Mucosa of descending colon (tissue), 3 donors: ENCODE data around the gene HES7. TPM values are rescaled to one million over a fixed set of nuclear protein-coding genes. Genes with fewer than 3 reads are reported as not detected.
A peak's percentile ranks its signal among the peaks of the same experiment; 100 is the strongest.
"Not testable (repeated sequence)": the region's sequence is repeated elsewhere in the genome, so short reads cannot be mapped to it uniquely, and the experiment has no call there.

ENCODE experiments used
- ATAC-seq: fragments of 200-7000 bp; cut with Tn5 transposase; one replicate; pipeline ENCODE4 v1.9.1; 2020; ENCODE audit warnings: mild to moderate bottlenecking, moderate library complexity
- DNase-seq, 3 donors: peaks; one replicate each; pipeline ENCODE4 v3.0.0-alpha.2; 2020
- H3K36me3 ChIP-seq: fragments of 200-600 bp; one replicate; pipeline ENCODE4 v1.8.0; 2021; ENCODE audit warnings: low read depth, mild to moderate bottlenecking
- H3K4me1 ChIP-seq: fragments of 200-600 bp; one replicate; pipeline ENCODE4 v1.8.0; 2021; ENCODE audit warnings: low read depth, mild to moderate bottlenecking
- H3K4me3 ChIP-seq: fragments of 200-600 bp; one replicate; pipeline ENCODE4 v1.8.0; 2021; ENCODE audit warnings: mild to moderate bottlenecking
- H3K9me3 ChIP-seq: fragments of 200-600 bp; one replicate; pipeline ENCODE4 v1.8.0; 2021; ENCODE audit warnings: mild to moderate bottlenecking
- intact Hi-C, 2 donors: fragments of 100-400 bp; cut with DNase I in 1 of 2; cut with micrococcal nuclease in 1 of 2; formaldehyde crosslinking; loops; one replicate each; pipeline versions ENCODE4 v1.11.0 to v1.11.1; 2022; cut with DNase I, micrococcal nuclease
- long read RNA-seq, 2 donors: library from polyadenylated mRNA; unstranded; transcript quantifications; one replicate each; pipeline ENCODE4 v2.0.0, GENCODE V29; 2019 to 2021
- total RNA-seq, 3 donors: library from RNA; stranded (reverse); fragmentation: NEBNext Ultra II Directional in 2 of 3; extraction: Animal tissue kit (Norgen Biotek cat#: 25700) in 2 of 3; gene quantifications; one replicate each; pipeline versions ENCODE4 v1.2.1 to v1.2.4, GENCODE V29; 2021 to 2023
- TF ChIP-seq, protein P1 (sequence below): fragments of 200-600 bp; IDR thresholded peaks from one replicate; pipeline ENCODE4 v1.8.0; 2022; ENCODE audit warnings: antibody characterized with exemption, mild to moderate bottlenecking
- donor health status: DM: no; HTN: no; CAD: no; lungs with moderate emphysema.
- donor health status: DM: no; HTN: no; CAD: no.
- donor health status: DM: no; HTN: yes; CAD: no.

Gene HES7
- under 1 TPM in 1 of 3 donors, not detected in 2; 0.28 TPM for total RNA-seq
- long read RNA-seq, donor 1: 0 reads
- long read RNA-seq, donor 2: 0 reads

DNA sequence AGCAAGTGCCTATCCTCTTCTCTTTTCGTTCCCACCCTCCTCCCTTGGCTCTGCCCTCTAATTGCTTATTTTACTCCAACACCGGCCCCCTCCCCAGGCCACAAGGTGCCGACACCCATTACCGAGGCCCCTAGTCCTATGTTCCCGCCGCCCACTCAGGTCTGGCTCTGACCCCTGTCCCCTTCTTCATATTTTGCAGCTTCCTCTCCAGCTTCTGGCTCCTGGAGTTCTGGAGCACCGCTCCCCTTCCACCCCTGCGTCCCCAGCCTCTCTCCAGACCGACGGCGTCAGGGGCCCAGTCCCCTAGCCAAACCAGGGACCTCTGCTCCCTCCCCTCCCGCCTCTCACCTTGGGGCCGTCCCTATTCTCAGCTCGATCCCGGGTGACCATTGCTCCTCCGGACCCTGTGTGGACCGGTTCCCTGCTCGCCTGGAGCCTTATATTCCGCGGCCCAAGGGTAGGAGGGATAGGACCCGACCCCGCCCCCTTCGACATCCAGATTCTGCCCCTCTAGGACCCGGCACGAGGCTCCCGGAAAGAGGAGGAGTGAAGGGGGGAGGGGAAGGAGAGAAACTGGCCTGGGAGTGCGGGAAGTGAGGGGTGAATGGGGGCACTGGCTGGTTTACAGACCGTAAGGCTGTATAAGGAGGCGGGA lies at the start of gene HES7:
Gene HES7 (minus strand): TSS at position 412 of the 655 bp plus-strand sequence. CDS start 22 bp downstream, at position 390.
- intact Hi-C loops: no loop called here
- TF ChIP-seq, protein P1, sequence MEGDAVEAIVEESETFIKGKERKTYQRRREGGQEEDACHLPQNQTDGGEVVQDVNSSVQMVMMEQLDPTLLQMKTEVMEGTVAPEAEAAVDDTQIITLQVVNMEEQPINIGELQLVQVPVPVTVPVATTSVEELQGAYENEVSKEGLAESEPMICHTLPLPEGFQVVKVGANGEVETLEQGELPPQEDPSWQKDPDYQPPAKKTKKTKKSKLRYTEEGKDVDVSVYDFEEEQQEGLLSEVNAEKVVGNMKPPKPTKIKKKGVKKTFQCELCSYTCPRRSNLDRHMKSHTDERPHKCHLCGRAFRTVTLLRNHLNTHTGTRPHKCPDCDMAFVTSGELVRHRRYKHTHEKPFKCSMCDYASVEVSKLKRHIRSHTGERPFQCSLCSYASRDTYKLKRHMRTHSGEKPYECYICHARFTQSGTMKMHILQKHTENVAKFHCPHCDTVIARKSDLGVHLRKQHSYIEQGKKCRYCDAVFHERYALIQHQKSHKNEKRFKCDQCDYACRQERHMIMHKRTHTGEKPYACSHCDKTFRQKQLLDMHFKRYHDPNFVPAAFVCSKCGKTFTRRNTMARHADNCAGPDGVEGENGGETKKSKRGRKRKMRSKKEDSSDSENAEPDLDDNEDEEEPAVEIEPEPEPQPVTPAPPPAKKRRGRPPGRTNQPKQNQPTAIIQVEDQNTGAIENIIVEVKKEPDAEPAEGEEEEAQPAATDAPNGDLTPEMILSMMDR: no peak
- DNase-seq: peak in 1 of 3 donors; percentile 27
- H3K36me3 ChIP-seq: no peaks in the 10 kb centered on the region
- peaks cover 62% of the 10 kb centered on the region for H3K4me1 ChIP-seq
- no peak for ATAC-seq
- no peaks in the 10 kb centered on the region for H3K9me3 ChIP-seq
- H3K4me3 ChIP-seq: no peak within 1 kb of the TSS

DNA sequence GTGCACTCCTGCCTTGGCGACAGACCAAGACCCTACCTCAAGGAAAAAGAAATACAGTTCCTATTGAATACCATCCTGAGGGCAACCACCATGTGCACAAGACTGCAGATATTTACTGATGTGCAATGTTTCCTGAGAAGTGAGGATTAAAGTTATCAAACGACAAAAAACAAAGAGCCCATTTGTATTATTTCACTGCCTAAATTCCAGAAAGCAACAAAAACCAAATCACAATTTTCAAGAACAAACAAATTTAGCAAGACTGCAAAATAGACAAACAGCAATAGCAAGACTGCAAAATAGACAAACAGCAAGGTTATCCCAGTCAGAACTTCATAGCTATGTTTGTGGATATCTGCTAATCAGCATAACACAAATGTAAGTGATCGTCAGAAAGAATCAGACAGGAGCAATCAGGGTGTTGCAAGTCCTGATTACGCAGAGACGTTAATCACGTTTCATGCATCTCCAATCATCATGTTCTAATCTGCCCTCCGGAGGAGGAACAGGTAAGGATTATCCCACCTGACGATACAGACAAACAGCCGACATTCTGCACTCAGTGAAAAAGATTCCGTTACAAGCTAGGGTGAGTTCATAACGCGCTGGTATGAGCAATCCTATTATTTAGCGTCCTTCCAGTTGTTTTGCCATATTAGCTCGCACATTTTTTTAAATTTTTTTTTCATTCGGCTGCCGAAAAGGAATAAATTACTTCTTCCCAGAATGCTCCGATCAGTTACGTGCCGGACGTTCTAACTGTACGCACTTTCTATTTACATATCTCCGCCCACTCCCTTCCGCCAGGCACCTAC lies 49.4 kb upstream of the HES7 start:
- DNase-seq: peak; percentile 67 to 88 (median 79)
- ATAC-seq: peak; percentile 87
- H3K36me3 ChIP-seq: no peaks in the 10 kb centered on the region
- TF ChIP-seq, protein P1: no peak
- H3K4me3 ChIP-seq: peak overlapping the region; percentile 14
- intact Hi-C loops: no loop called here
- no peaks in the 10 kb centered on the region for H3K9me3 ChIP-seq
- peaks cover 22% of the 10 kb centered on the region for H3K4me1 ChIP-seq

DNA sequence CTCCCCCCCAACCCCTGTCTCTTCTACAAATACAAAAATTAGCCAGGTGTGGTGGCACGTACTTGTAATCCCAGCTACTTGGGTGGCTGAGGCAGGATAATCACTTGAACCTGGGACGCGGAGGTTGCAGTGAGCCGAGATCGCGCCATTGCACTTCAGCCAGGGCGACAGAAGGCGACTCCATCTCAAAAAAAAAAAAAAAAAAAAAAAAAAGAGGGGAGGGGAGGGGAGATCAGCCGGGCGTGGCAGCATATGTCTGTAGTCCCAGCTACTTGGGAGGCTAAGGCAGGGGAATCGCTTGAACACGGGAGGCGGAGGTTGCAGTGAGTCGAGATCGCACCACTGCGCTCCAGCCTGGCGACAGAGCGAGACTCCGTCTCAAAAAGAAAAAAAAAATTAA lies 46.3 kb upstream of the HES7 start:
- ATAC-seq, intact Hi-C loops: not testable (repeated sequence)

DNA sequence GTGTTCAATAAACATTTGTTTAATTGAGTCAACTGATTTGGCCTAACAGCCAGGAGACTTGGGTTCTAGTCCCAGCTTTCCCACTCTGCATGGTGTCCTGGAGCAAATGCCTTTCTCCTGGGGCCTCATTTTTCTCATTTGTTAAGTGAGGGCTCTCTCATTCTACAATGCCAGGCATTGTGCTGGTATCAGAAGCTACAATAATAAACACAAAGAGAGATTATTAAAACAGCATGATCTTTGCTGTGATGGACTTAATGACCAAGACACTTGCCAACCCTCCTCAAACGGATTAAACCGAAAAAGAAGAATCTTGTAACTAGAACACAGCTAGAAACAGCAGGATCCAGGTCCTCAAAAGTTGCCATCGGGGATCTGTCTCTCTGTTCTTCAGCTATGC lies 43.6 kb upstream of the HES7 start:
- no peak for ATAC-seq
- TF ChIP-seq, protein P1: no peak

More for the DNA sequence above, 46.3 kb upstream of the HES7 start:
- H3K4me3 ChIP-seq, H3K36me3 ChIP-seq, H3K4me1 ChIP-seq, H3K9me3 ChIP-seq: not testable (repeated sequence)
- DNase-seq: peak in 1 of 3 donors; percentile 18

DNA sequence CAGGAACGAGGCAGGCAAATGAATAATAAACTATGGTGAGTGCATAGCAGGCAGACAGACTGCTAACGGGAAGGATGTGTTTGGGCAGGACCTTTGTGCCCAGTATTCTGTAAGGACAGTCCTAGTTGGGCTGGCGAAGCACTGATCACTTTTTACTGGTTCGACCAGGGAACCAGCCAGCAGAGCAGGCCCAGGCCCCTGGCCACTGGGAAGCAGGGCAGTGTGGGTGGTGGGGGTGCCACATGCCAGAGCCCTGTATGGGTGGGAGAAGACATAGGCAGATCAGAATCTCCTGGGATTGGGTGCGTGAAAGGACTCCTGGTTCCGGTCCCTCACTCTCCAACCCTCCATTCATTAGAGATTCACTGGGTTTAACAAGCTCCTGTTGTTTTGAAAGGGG lies 42.8 kb upstream of the HES7 start:
- Histone ChIP-seq H3K4me3 (no peak overlapping the region), H3K4me1 (peaks cover 17% of the 10 kb centered on the region), H3K36me3 (no peaks in the 10 kb centered on the region), H3K9me3 (no peaks in the 10 kb centered on the region)
- DNase-seq (peak in 2 of 3 donors; percentile 27 to 38), ATAC-seq (no peak)
- intact Hi-C loops: no loop called here
- TF ChIP-seq, protein P1: no peak

More for the DNA sequence above, 43.6 kb upstream of the HES7 start:
- Histone ChIP-seq H3K4me3 (no peak overlapping the region), H3K4me1 (peaks cover 14% of the 10 kb centered on the region), H3K9me3 (no peaks in the 10 kb centered on the region), H3K36me3 (no peaks in the 10 kb centered on the region)
- intact Hi-C loops: no loop called here
- no peak for DNase-seq

DNA sequence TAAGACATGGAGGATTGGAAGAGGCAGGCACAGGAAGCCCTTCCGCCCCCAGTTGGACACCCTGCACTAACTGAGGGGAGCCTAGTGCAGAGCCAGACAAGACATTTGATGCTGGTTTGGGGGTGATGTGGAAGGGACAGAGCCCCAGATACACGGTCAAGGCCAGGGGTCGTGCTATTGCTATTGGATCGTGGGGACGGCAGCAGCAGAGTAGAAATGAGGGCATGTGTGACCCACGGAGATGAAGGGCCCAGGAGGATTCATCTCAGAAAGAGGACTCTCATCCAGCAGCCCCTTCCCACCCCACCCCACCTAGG lies 40.9 kb upstream of the HES7 start:
- peak in 1 of 3 donors; percentile 41 for DNase-seq
- no peaks in the 10 kb centered on the region for H3K9me3 ChIP-seq

More for the DNA sequence above, 40.9 kb upstream of the HES7 start:
- H3K4me1 ChIP-seq: peaks cover 35% of the 10 kb centered on the region
- H3K36me3 ChIP-seq: no peaks in the 10 kb centered on the region
- no peak for ATAC-seq
- TF ChIP-seq, protein P1: no peak
- no peak overlapping the region for H3K4me3 ChIP-seq
- intact Hi-C loops: no loop called here
